ENCODE data around the gene CHST9.

CHST9 gene

GRCh38 chr18:26948703-26949102, 236.4 kb downstream of the CHST9 start:
- no peak for DNase-seq (ENCODE audit: low read depth)
- no peak overlapping the region for H3K4me3 ChIP-seq (ENCODE audit: low read depth, low read length)
- TF ChIP-seq, protein P1, sequence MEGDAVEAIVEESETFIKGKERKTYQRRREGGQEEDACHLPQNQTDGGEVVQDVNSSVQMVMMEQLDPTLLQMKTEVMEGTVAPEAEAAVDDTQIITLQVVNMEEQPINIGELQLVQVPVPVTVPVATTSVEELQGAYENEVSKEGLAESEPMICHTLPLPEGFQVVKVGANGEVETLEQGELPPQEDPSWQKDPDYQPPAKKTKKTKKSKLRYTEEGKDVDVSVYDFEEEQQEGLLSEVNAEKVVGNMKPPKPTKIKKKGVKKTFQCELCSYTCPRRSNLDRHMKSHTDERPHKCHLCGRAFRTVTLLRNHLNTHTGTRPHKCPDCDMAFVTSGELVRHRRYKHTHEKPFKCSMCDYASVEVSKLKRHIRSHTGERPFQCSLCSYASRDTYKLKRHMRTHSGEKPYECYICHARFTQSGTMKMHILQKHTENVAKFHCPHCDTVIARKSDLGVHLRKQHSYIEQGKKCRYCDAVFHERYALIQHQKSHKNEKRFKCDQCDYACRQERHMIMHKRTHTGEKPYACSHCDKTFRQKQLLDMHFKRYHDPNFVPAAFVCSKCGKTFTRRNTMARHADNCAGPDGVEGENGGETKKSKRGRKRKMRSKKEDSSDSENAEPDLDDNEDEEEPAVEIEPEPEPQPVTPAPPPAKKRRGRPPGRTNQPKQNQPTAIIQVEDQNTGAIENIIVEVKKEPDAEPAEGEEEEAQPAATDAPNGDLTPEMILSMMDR (IDR thresholded peaks at IDR 0.05; ENCODE audit: insufficient read depth, low read depth, low read length, missing control alignments), result no peak

DNA sequence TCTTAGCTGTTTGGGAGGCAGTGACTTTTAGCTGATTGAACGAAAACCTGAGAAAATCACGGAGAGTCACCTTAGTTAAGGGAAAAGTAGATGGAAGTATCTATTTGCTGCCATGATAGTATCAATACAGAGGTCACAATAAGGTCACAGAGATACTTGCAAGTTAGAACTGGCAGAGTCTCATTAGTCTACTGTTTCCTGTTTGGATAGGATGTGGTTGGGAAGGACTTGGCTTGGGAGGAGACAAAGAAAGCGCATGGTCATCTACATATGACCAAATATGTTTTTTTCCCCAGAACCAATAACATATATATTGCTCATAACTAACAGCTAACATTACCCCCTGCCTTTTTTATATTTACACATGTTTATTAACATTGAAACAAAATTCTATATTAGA, 241.2 kb downstream of the CHST9 start:
- TF ChIP-seq, protein P1 (IDR thresholded peaks at IDR 0.05; ENCODE audit: insufficient read depth, low read depth, low read length, missing control alignments), result no peak
- DNase-seq (ENCODE audit: low read depth), result no peak
- no peak overlapping the region for H3K4me3 ChIP-seq (ENCODE audit: low read depth, low read length)

DNA sequence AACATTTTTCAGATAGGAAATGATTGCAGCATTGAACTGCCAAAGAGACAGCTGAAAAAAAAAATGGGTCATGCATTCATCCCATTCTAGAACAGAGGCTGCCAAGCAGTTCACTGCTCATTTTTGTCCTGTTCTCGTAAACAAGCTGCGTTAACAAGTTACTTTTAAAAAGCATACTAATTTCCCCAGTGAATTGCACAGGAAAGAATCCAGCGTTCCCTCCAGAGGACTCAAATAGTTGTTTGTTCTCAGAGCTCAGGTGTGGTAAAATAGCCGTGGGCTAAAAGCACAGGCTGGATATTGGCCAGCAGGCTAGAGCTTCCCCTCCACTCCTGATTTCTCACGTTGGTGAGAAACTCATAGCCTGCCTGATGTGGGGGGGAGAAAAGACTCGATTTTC, 243.5 kb downstream of the CHST9 start:
- DNase-seq (ENCODE audit: low read depth), result no peak
- TF ChIP-seq, protein P1 (IDR thresholded peaks at IDR 0.05; ENCODE audit: insufficient read depth, low read depth, low read length, missing control alignments), result no peak
- H3K4me3 ChIP-seq (ENCODE audit: low read depth, low read length), result no peak overlapping the region

DNA sequence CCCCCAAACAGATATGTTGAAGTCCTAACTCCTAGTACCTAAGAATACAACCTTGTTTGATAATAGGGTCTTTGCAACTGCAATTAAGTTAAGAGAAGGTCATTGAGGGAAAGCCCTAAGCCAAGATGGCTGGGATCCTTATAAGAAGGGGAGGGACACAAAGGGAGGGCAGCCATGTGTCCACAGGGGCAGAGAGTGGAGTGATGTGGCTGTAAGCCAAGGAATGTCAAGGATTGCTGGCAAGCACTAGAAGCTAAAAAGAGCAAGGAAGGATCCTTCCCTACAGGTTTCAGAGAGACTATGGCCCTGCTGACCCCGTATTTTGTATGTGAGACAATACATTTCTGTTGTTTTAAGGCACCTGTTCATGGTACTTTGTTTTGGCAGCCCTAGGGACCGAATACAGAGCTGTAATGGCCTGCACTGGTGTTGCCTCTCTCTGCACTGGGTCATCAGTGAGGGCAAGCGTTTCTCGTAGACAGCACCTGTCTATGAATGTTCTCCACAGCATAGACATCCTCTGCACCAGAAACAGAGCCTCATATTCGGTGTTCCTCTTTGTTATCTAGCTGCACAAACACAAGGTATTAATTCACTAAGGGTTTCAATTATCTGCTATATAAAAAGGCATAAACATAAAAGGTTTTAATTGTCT, 244.2 kb downstream of the CHST9 start:
- no peak for DNase-seq (ENCODE audit: low read depth)
- H3K4me3 ChIP-seq (ENCODE audit: low read depth, low read length), result no peak overlapping the region
- TF ChIP-seq, protein P1 (IDR thresholded peaks at IDR 0.05; ENCODE audit: insufficient read depth, low read depth, low read length, missing control alignments), result no peak

- TF ChIP-seq, protein P1 (IDR thresholded peaks at IDR 0.05; ENCODE audit: insufficient read depth, low read depth, low read length, missing control alignments), result no peak
- DNase-seq (ENCODE audit: low read depth), result no peak
- H3K4me3 ChIP-seq (ENCODE audit: low read depth, low read length), result no peak overlapping the region
Observed at GRCh38 chr18:26931659-26932058, 253.4 kb downstream of the CHST9 start.

GRCh38 chr18:26930630-26931029, 254.5 kb downstream of the CHST9 start:
- H3K4me3 ChIP-seq (ENCODE audit: low read depth, low read length), result no peak overlapping the region
- no peak for DNase-seq (ENCODE audit: low read depth)
- TF ChIP-seq, protein P1 (IDR thresholded peaks at IDR 0.05; ENCODE audit: insufficient read depth, low read depth, low read length, missing control alignments), result no peak

Data from GM12865 (cell line).